Mesendoderm (in vitro differentiated cells): ENCODE results near the gene C16orf54.
"Not testable (repeated sequence)": the region's sequence is repeated elsewhere in the genome, so short reads cannot be mapped to it uniquely, and the experiment has no call there.

ENCODE experiments used
- DNase-seq: peaks from one replicate; pipeline ENCODE4 v3.0.0; 2013
- H2AK5ac ChIP-seq: 2 replicates; pipeline ENCODE4 v1.6.1; 2013; ENCODE audit warnings: low read length, inconsistent platforms
- H2BK120ac ChIP-seq: 2 replicates; pipeline ENCODE4 v1.6.1; 2013; ENCODE audit warnings: low read depth, mild to moderate bottlenecking, low read length, moderate library complexity, mixed read lengths
- H2BK15ac ChIP-seq: replicated peaks from 2 replicates; pipeline ENCODE4 v1.6.1; 2013; ENCODE audit warnings: low read depth, mild to moderate bottlenecking, moderate library complexity
- H2BK5ac ChIP-seq: 2 replicates; pipeline ENCODE4 v1.6.1; 2013; ENCODE audit warnings: low read length, inconsistent platforms
- H3K18ac ChIP-seq: 2 replicates; pipeline ENCODE4 v1.6.1; 2013; ENCODE audit warnings: mild to moderate bottlenecking, low read length, mixed read lengths
- H3K23ac ChIP-seq: one replicate; pipeline ENCODE4 v1.6.1; 2013; ENCODE audit warnings: low read length
- H3K27ac ChIP-seq: 2 replicates; pipeline ENCODE4 v1.5.1; 2013; ENCODE audit warnings: low read depth, mild to moderate bottlenecking, inconsistent platforms, low read length, moderate library complexity
- H3K27me3 ChIP-seq: 2 replicates; pipeline ENCODE4 v1.6.1; 2013; ENCODE audit warnings: low read length, control low read depth, mild to moderate bottlenecking, inconsistent platforms; ENCODE audit not compliant: insufficient read depth, poor library complexity
- H3K36me3 ChIP-seq: 2 replicates; pipeline ENCODE4 v1.6.1; 2013; ENCODE audit warnings: low read length, inconsistent platforms; ENCODE audit not compliant: control insufficient read depth, insufficient read depth
- H3K4ac ChIP-seq: one replicate; pipeline ENCODE4 v1.6.1; 2013; ENCODE audit warnings: low read depth, mild to moderate bottlenecking, low read length, moderate library complexity
- H3K4me1 ChIP-seq: 2 replicates; pipeline ENCODE4 v1.6.1; 2013; ENCODE audit warnings: low read depth, low read length, inconsistent platforms; ENCODE audit not compliant: control insufficient read depth
- H3K4me2 ChIP-seq: 2 replicates; pipeline ENCODE4 v1.6.1; 2013; ENCODE audit warnings: low read length
- H3K4me3 ChIP-seq: 2 replicates; pipeline ENCODE4 v1.5.1; 2013; ENCODE audit warnings: mild to moderate bottlenecking, low read length
- H3K56ac ChIP-seq: one replicate; pipeline ENCODE4 v1.6.1; 2013; ENCODE audit warnings: low read length
- H3K79me1 ChIP-seq: 2 replicates; pipeline ENCODE4 v1.6.1; 2013; ENCODE audit warnings: low read length, inconsistent platforms
- H3K79me2 ChIP-seq: 2 replicates; pipeline ENCODE4 v1.6.1; 2013; ENCODE audit warnings: mild to moderate bottlenecking, low read length; ENCODE audit not compliant: control insufficient read depth, insufficient read depth
- H3K9ac ChIP-seq: 2 replicates; pipeline ENCODE4 v1.6.1; 2013; ENCODE audit warnings: low read length, inconsistent platforms
- H4K5ac ChIP-seq: one replicate; pipeline ENCODE4 v1.6.1; 2013; ENCODE audit warnings: low read length
- H4K8ac ChIP-seq: one replicate; pipeline ENCODE4 v1.6.1; 2013; ENCODE audit warnings: low read depth, mild to moderate bottlenecking, control low read depth, low read length, moderate library complexity
- WGBS: extraction: QIAGEN DNeasy Blood & Tissue Kit; methylation state at CpG from one replicate; pipeline ENCODE4 v1.1.7; 2013; ENCODE audit warnings: low lambda C conversion rate, missing lambda C conversion rate; ENCODE audit not compliant: insufficient coverage; ENCODE audit errors: extremely low coverage; 5-methylcytosine and 5-hydroxymethylcytosine counted together

The C16orf54 gene

GRCh38 chr16:29790183-29790948 lies 44.6 kb upstream of the C16orf54 start, which contains the start of gene KIF22:
TSS of gene KIF22 (plus strand) at chr16:29790751. CDS start at chr16:29790760, 9 bp downstream.
- DNase-seq = peak; percentile 99
- H4K8ac ChIP-seq = no peak within 1 kb of the TSS
- no peak within 1 kb of the TSS for H2BK15ac ChIP-seq
- peak within 1 kb of the TSS; percentile 97 for H3K23ac ChIP-seq
- peak within 1 kb of the TSS; percentile 91 for H3K4ac ChIP-seq
- peak within 1 kb of the TSS; percentile 97 for H3K9ac ChIP-seq
- no CpG with 5 or more reads among the region's 67 CpGs for WGBS
- H3K4me2 ChIP-seq = peak within 1 kb of the TSS; percentile 93
- H3K4me3 ChIP-seq = peak within 1 kb of the TSS; percentile 96
- H3K4me1 ChIP-seq = peaks cover 12% of the 10 kb centered on the region
- peak within 1 kb of the TSS; percentile 88 for H2AK5ac ChIP-seq
- H3K36me3 ChIP-seq = peaks cover 2% of the 10 kb centered on the region
- peaks cover 46% of the 10 kb centered on the region for H3K79me2 ChIP-seq
- peak within 1 kb of the TSS; percentile 87 for H4K5ac ChIP-seq
- peak within 1 kb of the TSS; percentile 69 for H2BK5ac ChIP-seq
- H3K79me1 ChIP-seq = peaks cover 22% of the 10 kb centered on the region
- peak within 1 kb of the TSS; percentile 97 for H3K56ac ChIP-seq
- no peaks in the 10 kb centered on the region for H3K27me3 ChIP-seq
- H2BK120ac ChIP-seq = no peak within 1 kb of the TSS
- peak within 1 kb of the TSS; percentile 22 for H3K27ac ChIP-seq
- peak within 1 kb of the TSS; percentile 35 for H3K18ac ChIP-seq

DNA sequence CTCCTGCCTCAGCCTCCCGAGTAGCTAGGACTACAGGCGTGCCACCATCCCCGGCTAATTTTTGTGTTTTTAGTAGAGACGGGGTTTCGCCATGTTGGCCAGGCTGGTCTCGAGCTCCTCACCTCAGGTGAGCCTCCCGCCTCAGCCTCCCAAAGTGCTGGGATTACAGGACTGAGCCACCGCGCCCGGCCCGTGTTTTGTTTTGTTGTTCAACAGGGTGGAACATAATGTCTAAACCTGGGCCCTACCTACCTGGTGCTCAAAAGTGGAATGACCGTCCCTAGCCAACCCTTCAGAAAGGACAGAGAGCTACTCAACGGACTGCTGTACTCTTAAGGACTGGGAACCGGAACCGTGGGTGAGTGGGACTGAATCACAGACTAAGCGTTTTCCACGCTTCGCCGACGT lies 44.0 kb upstream of the C16orf54 start:
- H3K36me3 ChIP-seq = peaks cover 2% of the 10 kb centered on the region
- peak overlapping the region; percentile 49 for H3K4me3 ChIP-seq
- peak overlapping the region; percentile 87 for H4K5ac ChIP-seq
- H4K8ac ChIP-seq = no peak overlapping the region
- no peak overlapping the region for H2BK120ac ChIP-seq
- WGBS = no CpG with 5 or more reads among the region's 20 CpGs
- H3K9ac ChIP-seq = peak overlapping the region; percentile 97
- peak overlapping the region; percentile 12 for H3K18ac ChIP-seq
- H3K56ac ChIP-seq = peak overlapping the region; percentile 97
- H3K79me1 ChIP-seq = peaks cover 17% of the 10 kb centered on the region
- peak overlapping the region; percentile 97 for H3K23ac ChIP-seq
- H3K27me3 ChIP-seq = no peaks in the 10 kb centered on the region
- peak overlapping the region; percentile 72 for H2AK5ac ChIP-seq
- H3K4me2 ChIP-seq = peak overlapping the region; percentile 90
- peaks cover 12% of the 10 kb centered on the region for H3K4me1 ChIP-seq
- no peak for DNase-seq
- H3K79me2 ChIP-seq = peaks cover 40% of the 10 kb centered on the region
- H3K4ac ChIP-seq = peak overlapping the region; percentile 91
- H3K27ac ChIP-seq = no peak overlapping the region
- no peak overlapping the region for H2BK15ac ChIP-seq
- H2BK5ac ChIP-seq = peak overlapping the region; percentile 69

GRCh38 chr16:29787155-29787554 lies 41.4 kb upstream of the C16orf54 start:
- H3K79me2 ChIP-seq = peaks cover 16% of the 10 kb centered on the region
- H2BK120ac ChIP-seq, H3K9ac ChIP-seq, DNase-seq, H3K23ac ChIP-seq, H3K27me3 ChIP-seq, H3K27ac ChIP-seq, H2BK5ac ChIP-seq, H4K5ac ChIP-seq, H3K4me1 ChIP-seq, H2AK5ac ChIP-seq, H3K79me1 ChIP-seq, H3K36me3 ChIP-seq, H3K4me2 ChIP-seq, H3K4ac ChIP-seq, H3K18ac ChIP-seq, H3K4me3 ChIP-seq, H4K8ac ChIP-seq, H3K56ac ChIP-seq, H2BK15ac ChIP-seq: not testable (repeated sequence)
- no CpG with 5 or more reads among the region's 4 CpGs for WGBS

GRCh38 chr16:29784901-29785500 lies 39.2 kb upstream of the C16orf54 start:
- Histone ChIP-seq H3K36me3 (no peaks in the 10 kb centered on the region), H3K23ac (no peak overlapping the region), H3K9ac (peak overlapping the region; percentile 69), H2AK5ac (no peak overlapping the region), H3K4me1 (peaks cover 2% of the 10 kb centered on the region), H3K18ac (no peak overlapping the region), H4K8ac (no peak overlapping the region), H2BK15ac (no peak overlapping the region), H3K56ac (peak overlapping the region; percentile 87), H2BK120ac (no peak overlapping the region), H3K4me2 (peak overlapping the region; percentile 68), H3K4ac (no peak overlapping the region), H3K4me3 (no peak overlapping the region), H3K27ac (no peak overlapping the region), H3K79me1 (no peaks in the 10 kb centered on the region), H3K27me3 (no peaks in the 10 kb centered on the region), H3K79me2 (no peaks in the 10 kb centered on the region), H4K5ac (no peak overlapping the region), H2BK5ac (no peak overlapping the region)
- WGBS = no CpG with 5 or more reads among the region's 38 CpGs
- DNase-seq = peak; percentile 88

DNA sequence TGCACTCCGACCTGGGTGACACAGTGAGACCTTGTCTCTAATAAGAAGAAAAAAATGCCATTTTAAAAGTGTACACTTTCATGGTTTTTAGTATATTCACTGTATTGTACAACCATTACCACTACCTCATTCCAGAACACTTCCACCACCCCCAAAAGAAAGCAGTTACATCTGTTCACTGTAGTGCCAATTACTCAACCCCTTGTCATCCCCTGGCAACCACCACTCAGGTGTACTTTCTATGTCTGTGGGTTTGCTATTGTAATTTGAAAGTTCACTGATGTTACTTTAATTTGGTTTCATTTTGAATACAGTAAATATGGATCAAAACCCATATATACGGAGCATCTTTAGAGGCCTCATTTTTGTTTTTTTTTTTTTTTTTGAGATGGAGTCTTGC lies 38.4 kb upstream of the C16orf54 start:
- Histone ChIP-seq H2BK5ac (no peak overlapping the region), H3K27ac (no peak overlapping the region), H3K23ac (no peak overlapping the region), H3K4ac (no peak overlapping the region), H2AK5ac (no peak overlapping the region), H3K9ac (no peak overlapping the region), H3K36me3 (no peaks in the 10 kb centered on the region), H3K4me2 (no peak overlapping the region), H3K18ac (no peak overlapping the region), H3K79me2 (no peaks in the 10 kb centered on the region), H4K8ac (no peak overlapping the region), H4K5ac (no peak overlapping the region), H3K79me1 (no peaks in the 10 kb centered on the region), H3K4me1 (no peaks in the 10 kb centered on the region), H2BK120ac (no peak overlapping the region), H3K27me3 (no peaks in the 10 kb centered on the region), H3K4me3 (no peak overlapping the region), H2BK15ac (no peak overlapping the region), H3K56ac (no peak overlapping the region)
- WGBS = no CpG with 5 or more reads among the region's 2 CpGs
- no peak for DNase-seq
